HUES64 (cell line): ENCODE results near the gene RSPRY1.

Experiments used
- H3K27ac ChIP-seq: 2 replicates; pipeline ENCODE4 v1.7.0; 2013; ENCODE audit warnings: low read depth, low read length, inconsistent platforms
- H3K27me3 ChIP-seq: 2 replicates; pipeline ENCODE4 v1.6.1; 2013; ENCODE audit warnings: mild to moderate bottlenecking, low read length; ENCODE audit not compliant: insufficient read depth
- H3K36me3 ChIP-seq: 2 replicates; pipeline ENCODE4 v1.6.1; 2013; ENCODE audit warnings: mild to moderate bottlenecking, low read length; ENCODE audit not compliant: insufficient read depth
- H3K4me1 ChIP-seq: 2 replicates; pipeline ENCODE4 v1.6.1; 2013; ENCODE audit warnings: mild to moderate bottlenecking, low read length, moderate library complexity; ENCODE audit not compliant: insufficient read depth
- H3K4me3 ChIP-seq: 2 replicates; pipeline ENCODE4 v1.5.1; 2013; ENCODE audit warnings: mild to moderate bottlenecking, low read length, moderate library complexity
- H3K9ac ChIP-seq: 2 replicates; pipeline ENCODE4 v1.6.1; 2013; ENCODE audit warnings: mild to moderate bottlenecking, low read depth, low read length
- H3K9me3 ChIP-seq: 2 replicates; pipeline ENCODE4 v1.6.1; 2013; ENCODE audit warnings: low read depth, low read length; ENCODE audit not compliant: insufficient read depth
- WGBS: fragments of 150-250, 120-280 bp; methylation state at CpG from one replicate; pipeline ENCODE4 v1.1.7; 2013; ENCODE audit warnings: missing lambda C conversion rate; 5-methylcytosine and 5-hydroxymethylcytosine counted together

Gene RSPRY1

GRCh38 chr16:57146040-57146647, 40.0 kb upstream of the RSPRY1 start:
- 96% methylated on average over 24 of the region's 24 CpGs for WGBS
- H3K9me3 ChIP-seq = no peaks in the 10 kb centered on the region
- no peaks in the 10 kb centered on the region for H3K36me3 ChIP-seq
- no peak overlapping the region for H3K4me3 ChIP-seq
- H3K27ac ChIP-seq = no peak overlapping the region
- H3K4me1 ChIP-seq = peaks cover 27% of the 10 kb centered on the region
- no peaks in the 10 kb centered on the region for H3K27me3 ChIP-seq
- no peak overlapping the region for H3K9ac ChIP-seq

- H3K27me3 ChIP-seq = no peaks in the 10 kb centered on the region
- 86% methylated on average over 5 of the region's 5 CpGs for WGBS
- H3K9me3 ChIP-seq = no peaks in the 10 kb centered on the region
- no peak overlapping the region for H3K4me3 ChIP-seq
- no peak overlapping the region for H3K9ac ChIP-seq
- no peaks in the 10 kb centered on the region for H3K36me3 ChIP-seq
- peaks cover 32% of the 10 kb centered on the region for H3K4me1 ChIP-seq
- H3K27ac ChIP-seq = peak overlapping the region; percentile 17; the same call in 1 of the 2 replicates
These were observed 39.4 kb upstream of the RSPRY1 start for GRCh38 chr16:57146735-57147134.

- H3K27me3 ChIP-seq = no peaks in the 10 kb centered on the region
- peaks cover 5% of the 10 kb centered on the region for H3K36me3 ChIP-seq
- peaks cover 34% of the 10 kb centered on the region for H3K4me1 ChIP-seq
- H3K27ac ChIP-seq = peak overlapping the region; percentile 62
- H3K9ac ChIP-seq = no peak overlapping the region
- H3K4me3 ChIP-seq = no peak overlapping the region
- 39% methylated on average over 14 of the region's 14 CpGs for WGBS
- no peaks in the 10 kb centered on the region for H3K9me3 ChIP-seq
These were observed 38.5 kb upstream of the RSPRY1 start for GRCh38 chr16:57147381-57148221.

GRCh38 chr16:57148481-57148880, 37.6 kb upstream of the RSPRY1 start:
- no peak overlapping the region for H3K27ac ChIP-seq
- no peaks in the 10 kb centered on the region for H3K9me3 ChIP-seq
- 96% methylated on average over 6 of the region's 6 CpGs for WGBS
- H3K36me3 ChIP-seq = peaks cover 14% of the 10 kb centered on the region
- no peak overlapping the region for H3K9ac ChIP-seq
- no peaks in the 10 kb centered on the region for H3K27me3 ChIP-seq
- H3K4me3 ChIP-seq = no peak overlapping the region
- peaks cover 34% of the 10 kb centered on the region for H3K4me1 ChIP-seq

- Histone ChIP-seq H3K36me3 (peaks cover 23% of the 10 kb centered on the region), H3K27ac (no peak overlapping the region), H3K9ac (no peak overlapping the region), H3K27me3 (no peaks in the 10 kb centered on the region), H3K4me3 (no peak overlapping the region), H3K9me3 (no peaks in the 10 kb centered on the region), H3K4me1 (peaks cover 34% of the 10 kb centered on the region)
- 95% methylated on average over 10 of the region's 10 CpGs for WGBS
These were observed 36.7 kb upstream of the RSPRY1 start for GRCh38 chr16:57149391-57149790.

GRCh38 chr16:57150682-57151330, 35.3 kb upstream of the RSPRY1 start:
- Histone ChIP-seq H3K4me1 (peaks cover 34% of the 10 kb centered on the region), H3K4me3 (no peak overlapping the region), H3K27ac (no peak overlapping the region), H3K36me3 (peaks cover 37% of the 10 kb centered on the region), H3K27me3 (no peaks in the 10 kb centered on the region), H3K9ac (no peak overlapping the region), H3K9me3 (no peaks in the 10 kb centered on the region)
- 86% methylated on average over 9 of the region's 9 CpGs for WGBS

- Histone ChIP-seq H3K27ac (no peak overlapping the region), H3K36me3 (peaks cover 43% of the 10 kb centered on the region), H3K9me3 (no peaks in the 10 kb centered on the region), H3K9ac (no peak overlapping the region), H3K4me3 (no peak overlapping the region), H3K4me1 (peaks cover 33% of the 10 kb centered on the region), H3K27me3 (no peaks in the 10 kb centered on the region)
- 63% methylated on average over 2 of the region's 2 CpGs for WGBS
These were observed 34.8 kb upstream of the RSPRY1 start for GRCh38 chr16:57151369-57151768.

GRCh38 chr16:57152096-57153093, 33.7 kb upstream of the RSPRY1 start:
- no peak overlapping the region for H3K4me3 ChIP-seq
- H3K9me3 ChIP-seq = no peaks in the 10 kb centered on the region
- 93% methylated on average over 4 of the region's 4 CpGs for WGBS
- H3K27ac ChIP-seq = no peak overlapping the region
- no peaks in the 10 kb centered on the region for H3K27me3 ChIP-seq
- H3K4me1 ChIP-seq = peaks cover 24% of the 10 kb centered on the region
- no peak overlapping the region for H3K9ac ChIP-seq
- H3K36me3 ChIP-seq = peaks cover 53% of the 10 kb centered on the region

- Histone ChIP-seq H3K4me1 (peaks cover 14% of the 10 kb centered on the region), H3K9me3 (no peaks in the 10 kb centered on the region), H3K27me3 (no peaks in the 10 kb centered on the region), H3K27ac (no peak overlapping the region), H3K36me3 (peaks cover 67% of the 10 kb centered on the region), H3K9ac (no peak overlapping the region), H3K4me3 (no peak overlapping the region)
- 90% methylated on average over 6 of the region's 6 CpGs for WGBS
These were observed 32.3 kb upstream of the RSPRY1 start for GRCh38 chr16:57153841-57154240.

- WGBS = 90% methylated on average over 5 of the region's 6 CpGs
These were observed 30.3 kb upstream of the RSPRY1 start for GRCh38 chr16:57155702-57156350.

More at GRCh38 chr16:57155702-57156350, 30.3 kb upstream of the RSPRY1 start:
- H3K9ac ChIP-seq = no peak overlapping the region
- no peaks in the 10 kb centered on the region for H3K27me3 ChIP-seq
- no peaks in the 10 kb centered on the region for H3K9me3 ChIP-seq
- H3K4me1 ChIP-seq = peaks cover 19% of the 10 kb centered on the region
- H3K36me3 ChIP-seq = peaks cover 78% of the 10 kb centered on the region
- H3K4me3 ChIP-seq = no peak overlapping the region
- H3K27ac ChIP-seq = no peak overlapping the region
